Measurements from ENCODE around the gene ERC1.

- TF ChIP-seq CTCF (tag by site-specific recombination; IDR thresholded peaks at IDR 0.05) (no peak), ZNF610 (tag by site-specific recombination; IDR thresholded peaks at IDR 0.05; ENCODE audit: borderline replicate concordance) (no peak), MEIS1 (CRISPR knock-in tag; IDR thresholded peaks at IDR 0.05; ENCODE audit: borderline replicate concordance) (no peak), ZNF404 (tag by site-specific recombination; IDR thresholded peaks at IDR 0.05) (no peak), ZNF777 (tag by site-specific recombination; IDR thresholded peaks at IDR 0.05; ENCODE audit: borderline replicate concordance) (no peak), ZNF394 (tag by site-specific recombination; IDR thresholded peaks at IDR 0.05; ENCODE audit: borderline replicate concordance) (no peak), ZNF223 (tag by site-specific recombination; IDR thresholded peaks at IDR 0.05) (no peak)
- TF ChIP-seq, protein P1, sequence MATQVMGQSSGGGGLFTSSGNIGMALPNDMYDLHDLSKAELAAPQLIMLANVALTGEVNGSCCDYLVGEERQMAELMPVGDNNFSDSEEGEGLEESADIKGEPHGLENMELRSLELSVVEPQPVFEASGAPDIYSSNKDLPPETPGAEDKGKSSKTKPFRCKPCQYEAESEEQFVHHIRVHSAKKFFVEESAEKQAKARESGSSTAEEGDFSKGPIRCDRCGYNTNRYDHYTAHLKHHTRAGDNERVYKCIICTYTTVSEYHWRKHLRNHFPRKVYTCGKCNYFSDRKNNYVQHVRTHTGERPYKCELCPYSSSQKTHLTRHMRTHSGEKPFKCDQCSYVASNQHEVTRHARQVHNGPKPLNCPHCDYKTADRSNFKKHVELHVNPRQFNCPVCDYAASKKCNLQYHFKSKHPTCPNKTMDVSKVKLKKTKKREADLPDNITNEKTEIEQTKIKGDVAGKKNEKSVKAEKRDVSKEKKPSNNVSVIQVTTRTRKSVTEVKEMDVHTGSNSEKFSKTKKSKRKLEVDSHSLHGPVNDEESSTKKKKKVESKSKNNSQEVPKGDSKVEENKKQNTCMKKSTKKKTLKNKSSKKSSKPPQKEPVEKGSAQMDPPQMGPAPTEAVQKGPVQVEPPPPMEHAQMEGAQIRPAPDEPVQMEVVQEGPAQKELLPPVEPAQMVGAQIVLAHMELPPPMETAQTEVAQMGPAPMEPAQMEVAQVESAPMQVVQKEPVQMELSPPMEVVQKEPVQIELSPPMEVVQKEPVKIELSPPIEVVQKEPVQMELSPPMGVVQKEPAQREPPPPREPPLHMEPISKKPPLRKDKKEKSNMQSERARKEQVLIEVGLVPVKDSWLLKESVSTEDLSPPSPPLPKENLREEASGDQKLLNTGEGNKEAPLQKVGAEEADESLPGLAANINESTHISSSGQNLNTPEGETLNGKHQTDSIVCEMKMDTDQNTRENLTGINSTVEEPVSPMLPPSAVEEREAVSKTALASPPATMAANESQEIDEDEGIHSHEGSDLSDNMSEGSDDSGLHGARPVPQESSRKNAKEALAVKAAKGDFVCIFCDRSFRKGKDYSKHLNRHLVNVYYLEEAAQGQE (tag by site-specific recombination; IDR thresholded peaks at IDR 0.05), result no peak
- TF ChIP-seq, protein P2, sequence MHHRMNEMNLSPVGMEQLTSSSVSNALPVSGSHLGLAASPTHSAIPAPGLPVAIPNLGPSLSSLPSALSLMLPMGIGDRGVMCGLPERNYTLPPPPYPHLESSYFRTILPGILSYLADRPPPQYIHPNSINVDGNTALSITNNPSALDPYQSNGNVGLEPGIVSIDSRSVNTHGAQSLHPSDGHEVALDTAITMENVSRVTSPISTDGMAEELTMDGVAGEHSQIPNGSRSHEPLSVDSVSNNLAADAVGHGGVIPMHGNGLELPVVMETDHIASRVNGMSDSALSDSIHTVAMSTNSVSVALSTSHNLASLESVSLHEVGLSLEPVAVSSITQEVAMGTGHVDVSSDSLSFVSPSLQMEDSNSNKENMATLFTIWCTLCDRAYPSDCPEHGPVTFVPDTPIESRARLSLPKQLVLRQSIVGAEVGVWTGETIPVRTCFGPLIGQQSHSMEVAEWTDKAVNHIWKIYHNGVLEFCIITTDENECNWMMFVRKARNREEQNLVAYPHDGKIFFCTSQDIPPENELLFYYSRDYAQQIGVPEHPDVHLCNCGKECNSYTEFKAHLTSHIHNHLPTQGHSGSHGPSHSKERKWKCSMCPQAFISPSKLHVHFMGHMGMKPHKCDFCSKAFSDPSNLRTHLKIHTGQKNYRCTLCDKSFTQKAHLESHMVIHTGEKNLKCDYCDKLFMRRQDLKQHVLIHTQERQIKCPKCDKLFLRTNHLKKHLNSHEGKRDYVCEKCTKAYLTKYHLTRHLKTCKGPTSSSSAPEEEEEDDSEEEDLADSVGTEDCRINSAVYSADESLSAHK (tag by site-specific recombination; IDR thresholded peaks at IDR 0.05), result no peak
- TF ChIP-seq, protein P3, sequence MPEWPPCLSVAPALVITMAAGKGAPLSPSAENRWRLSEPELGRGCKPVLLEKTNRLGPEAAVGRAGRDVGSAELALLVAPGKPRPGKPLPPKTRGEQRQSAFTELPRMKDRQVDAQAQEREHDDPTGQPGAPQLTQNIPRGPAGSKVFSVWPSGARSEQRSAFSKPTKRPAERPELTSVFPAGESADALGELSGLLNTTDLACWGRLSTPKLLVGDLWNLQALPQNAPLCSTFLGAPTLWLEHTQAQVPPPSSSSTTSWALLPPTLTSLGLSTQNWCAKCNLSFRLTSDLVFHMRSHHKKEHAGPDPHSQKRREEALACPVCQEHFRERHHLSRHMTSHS (tag by site-specific recombination; IDR thresholded peaks at IDR 0.05), result no peak
Observed at GRCh38 chr12:1419849-1420371, 428.9 kb downstream of the ERC1 start.
